ENCODE measurements around the gene KCNJ13. TPM values are rescaled to one million over a fixed set of nuclear protein-coding genes. Genes with fewer than 3 reads are reported as not detected.
A peak's percentile ranks its signal among the peaks of the same experiment; 100 is the strongest.

The KCNJ13 gene
- total and polyA plus RNA-seq, 5 experiments from 2014 or later, result 0.08 to 0.33 TPM; not detected in 3

DNA sequence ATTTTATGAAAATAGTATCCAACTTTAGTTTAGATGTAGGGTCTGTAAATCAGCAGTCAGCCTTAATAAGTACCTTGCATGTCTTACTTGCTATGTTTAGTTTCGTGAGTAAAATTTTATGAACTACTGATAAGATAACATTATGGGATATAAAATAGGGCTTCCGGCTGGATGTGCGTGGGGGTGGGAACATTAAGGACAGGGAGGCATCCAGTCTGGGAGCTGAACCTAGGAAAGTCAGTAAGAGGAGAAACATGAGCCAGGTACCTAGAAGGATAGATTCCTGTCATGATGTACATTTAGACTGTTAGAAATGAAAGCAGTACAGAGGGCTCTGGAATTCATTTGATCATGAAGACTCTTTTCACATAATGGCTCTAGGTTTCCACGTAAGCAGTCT lies 12.7 kb upstream of the KCNJ13 start:
- peaks cover 18 to 69% (median 29%) of the 10 kb centered on the region in 3 donors for H3K36me3 Mint-ChIP-seq
- no peak overlapping the region for H3K4me3 Mint-ChIP-seq
- DNase-seq (no peak), ATAC-seq (no peak)
- H3K27ac Mint-ChIP-seq, result peak overlapping the region in 4 of 10 donors; percentile 11 to 41 (median 20)
- H3K27me3 Mint-ChIP-seq, result no peaks in the 10 kb centered on the region
- no peaks in the 10 kb centered on the region for H3K9me3 Mint-ChIP-seq
- H3K4me1 Mint-ChIP-seq, result peaks cover 0 to 4% (median 1%) of the 10 kb centered on the region in 4 donors
- POLR2A ChIA-PET, result no interaction called here

GRCh38 chr2:232787806-232788205 lies 11.4 kb upstream of the KCNJ13 start:
- no peak overlapping the region for H3K4me3 Mint-ChIP-seq
- no peaks in the 10 kb centered on the region for H3K9me3 Mint-ChIP-seq
- peaks cover 18 to 78% (median 34%) of the 10 kb centered on the region in 3 donors for H3K36me3 Mint-ChIP-seq
- POLR2A ChIA-PET, result no interaction called here
- ATAC-seq, result no peak
- H3K27me3 Mint-ChIP-seq, result no peaks in the 10 kb centered on the region
- H3K4me1 Mint-ChIP-seq, result peaks cover 0 to 4% (median 1%) of the 10 kb centered on the region in 4 donors
- peak overlapping the region in 1 of 10 donors; percentile 49 for H3K27ac Mint-ChIP-seq
- no peak for DNase-seq

DNA sequence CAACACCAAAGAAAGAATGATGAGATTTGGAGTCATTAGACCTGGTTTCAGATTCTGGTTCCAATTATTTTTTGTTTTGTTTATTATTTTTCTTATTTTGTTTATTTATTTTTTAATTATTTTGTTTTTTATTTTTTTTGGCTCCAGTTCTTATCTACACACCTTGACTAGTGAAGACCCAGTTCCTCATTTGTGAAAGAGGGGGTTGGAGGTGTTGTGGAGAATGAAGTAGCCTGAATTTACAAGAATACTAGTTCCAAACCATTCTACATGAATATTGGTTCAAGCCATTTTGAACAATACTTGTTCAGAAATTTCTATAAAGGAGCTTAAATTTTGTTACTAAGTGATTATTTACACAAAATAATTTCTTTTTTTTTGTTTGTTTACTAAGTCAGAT lies 6.9 kb upstream of the KCNJ13 start:
- DNase-seq, result no peak
- Mint-ChIP-seq H3K36me3 (peaks cover 0 to 60% (median 13%) of the 10 kb centered on the region in 3 donors), H3K4me3 (no peak overlapping the region), H3K9me3 (no peaks in the 10 kb centered on the region), H3K27ac (no peak overlapping the region), H3K4me1 (peaks cover 0 to 5% (median 4%) of the 10 kb centered on the region in 4 donors), H3K27me3 (no peaks in the 10 kb centered on the region)
- no peak for ATAC-seq
- POLR2A ChIA-PET, result no interaction called here

DNA sequence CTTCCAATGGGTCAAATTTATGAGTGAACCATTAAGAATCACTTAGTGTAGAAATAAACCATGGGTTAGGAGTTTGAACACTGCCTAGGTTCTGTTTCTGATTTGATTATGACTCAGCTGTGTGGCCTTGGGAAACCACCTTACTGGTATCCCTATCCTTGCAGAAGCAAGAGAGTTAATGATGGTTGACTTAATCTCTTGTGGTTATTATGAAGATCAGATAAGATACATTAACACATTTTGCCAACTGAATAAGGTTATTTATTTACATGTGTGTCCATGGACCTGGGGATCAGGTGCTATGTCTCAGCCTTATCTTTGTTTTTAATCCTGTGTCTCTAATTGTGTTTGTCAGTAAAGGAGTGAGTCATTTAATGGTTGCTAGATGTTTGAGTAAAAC lies 5.4 kb upstream of the KCNJ13 start:
- POLR2A ChIA-PET, result no interaction called here
- DNase-seq (no peak), ATAC-seq (no peak)
- Mint-ChIP-seq H3K27me3 (no peaks in the 10 kb centered on the region), H3K4me1 (peaks cover 0 to 5% (median 2%) of the 10 kb centered on the region in 4 donors), H3K36me3 (peaks cover 0 to 53% (median 10%) of the 10 kb centered on the region in 3 donors), H3K9me3 (no peaks in the 10 kb centered on the region), H3K27ac (peak overlapping the region in 3 of 10 donors; percentile 15 to 85 (median 47)), H3K4me3 (no peak overlapping the region)

- POLR2A ChIA-PET, result no interaction called here
- ATAC-seq (no peak), DNase-seq (no peak)
- H3K27me3 Mint-ChIP-seq, result no peaks in the 10 kb centered on the region
- H3K4me1 Mint-ChIP-seq, result peaks cover 0 to 5% (median 2%) of the 10 kb centered on the region in 4 donors
- peak overlapping the region in 1 of 10 donors; percentile 17 for H3K27ac Mint-ChIP-seq
- H3K4me3 Mint-ChIP-seq, result no peak overlapping the region
- peaks cover 0 to 56% (median 10%) of the 10 kb centered on the region in 3 donors for H3K36me3 Mint-ChIP-seq
- H3K9me3 Mint-ChIP-seq, result no peaks in the 10 kb centered on the region
These were observed 3.6 kb upstream of the KCNJ13 start for GRCh38 chr2:232779934-232780333.

DNA sequence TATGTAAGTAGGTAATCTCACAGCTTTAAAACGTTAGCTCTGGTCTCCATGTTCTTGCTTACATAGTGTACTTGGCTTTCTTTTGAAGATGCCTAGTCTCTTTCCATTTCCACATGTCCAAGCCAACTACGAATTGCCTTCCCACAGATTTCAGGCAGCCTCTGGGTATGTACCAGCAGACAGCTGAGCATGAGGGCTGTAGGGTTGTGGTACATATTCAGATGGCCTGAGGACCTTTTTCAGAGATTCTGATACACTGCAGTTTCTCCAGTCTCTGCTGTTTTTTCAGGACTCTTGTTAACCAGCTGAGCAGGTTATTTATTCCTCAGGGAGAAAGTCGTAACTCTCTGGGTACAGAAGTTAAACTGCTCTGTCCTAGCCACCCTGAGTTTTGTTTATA lies 3.1 kb upstream of the KCNJ13 start:
- Mint-ChIP-seq H3K9me3 (no peaks in the 10 kb centered on the region), H3K27me3 (no peaks in the 10 kb centered on the region), H3K27ac (no peak overlapping the region), H3K36me3 (peaks cover 0 to 55% (median 10%) of the 10 kb centered on the region in 3 donors), H3K4me1 (peaks cover 0 to 5% (median under 1%) of the 10 kb centered on the region in 4 donors), H3K4me3 (no peak overlapping the region)
- POLR2A ChIA-PET, result no interaction called here
- ATAC-seq, result no peak
- DNase-seq, result no peak

- no peak overlapping the region for H3K27ac Mint-ChIP-seq
- H3K36me3 Mint-ChIP-seq, result peaks cover 0 to 51% (median 3%) of the 10 kb centered on the region in 3 donors
- ATAC-seq (no peak), DNase-seq (no peak)
- POLR2A ChIA-PET, result no interaction called here
- H3K9me3 Mint-ChIP-seq, result no peaks in the 10 kb centered on the region
- H3K4me3 Mint-ChIP-seq, result no peak overlapping the region
- H3K4me1 Mint-ChIP-seq, result peaks cover 0 to 15% (median 8%) of the 10 kb centered on the region in 4 donors
- no peaks in the 10 kb centered on the region for H3K27me3 Mint-ChIP-seq
These were observed 911 bp upstream of the KCNJ13 start for GRCh38 chr2:232777276-232777675.

DNA sequence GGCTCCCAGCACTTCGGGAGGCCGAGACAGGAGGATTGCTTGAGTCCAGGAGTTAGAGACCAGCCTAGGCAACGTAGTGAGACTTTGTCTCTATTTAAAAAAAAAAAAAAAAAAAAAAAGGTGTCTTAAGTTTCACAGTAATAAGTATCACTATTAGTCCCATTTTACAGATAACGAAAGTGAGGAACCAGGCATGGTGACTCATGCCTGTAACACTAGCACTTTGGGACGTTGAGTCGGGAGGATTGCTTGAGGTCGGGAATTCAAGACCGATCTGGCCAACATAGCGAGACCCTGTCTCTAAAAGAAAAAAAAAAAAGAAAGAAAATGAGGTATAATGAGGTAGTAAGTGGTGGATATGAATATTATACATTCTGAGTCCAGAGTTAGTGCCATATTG lies 2.5 kb downstream of the KCNJ13 start:
- no peaks in the 10 kb centered on the region for H3K9me3 Mint-ChIP-seq
- no peaks in the 10 kb centered on the region for H3K27me3 Mint-ChIP-seq
- DNase-seq (no peak), ATAC-seq (no peak)
- H3K4me3 Mint-ChIP-seq, result no peak overlapping the region
- H3K27ac Mint-ChIP-seq, result peak overlapping the region in 2 of 10 donors; percentile 6 to 71
- peaks cover 0 to 64% (median 8%) of the 10 kb centered on the region in 3 donors for H3K36me3 Mint-ChIP-seq
- peaks cover 6 to 25% (median 23%) of the 10 kb centered on the region in 4 donors for H3K4me1 Mint-ChIP-seq
- POLR2A ChIA-PET, result no interaction called here

- H3K4me1 Mint-ChIP-seq, result peaks cover 6 to 25% (median 24%) of the 10 kb centered on the region in 4 donors
- DNase-seq (peak in 2 of 10 donors; percentile 2 to 10), ATAC-seq (peak in 1 of 2 donors; percentile 63)
- peak overlapping the region in 8 of 10 donors; percentile 6 to 81 (median 62) for H3K27ac Mint-ChIP-seq
- POLR2A ChIA-PET, result no interaction called here
- H3K4me3 Mint-ChIP-seq, result no peak overlapping the region
- no peaks in the 10 kb centered on the region for H3K27me3 Mint-ChIP-seq
- H3K9me3 Mint-ChIP-seq, result no peaks in the 10 kb centered on the region
- peaks cover 0 to 69% (median 5%) of the 10 kb centered on the region in 3 donors for H3K36me3 Mint-ChIP-seq
These were observed 3.8 kb downstream of the KCNJ13 start for GRCh38 chr2:232772531-232772930.

GRCh38 chr2:232771870-232772269 lies 4.5 kb downstream of the KCNJ13 start:
- Mint-ChIP-seq H3K36me3 (peaks cover 0 to 68% (median 8%) of the 10 kb centered on the region in 3 donors), H3K4me1 (peaks cover 6 to 25% (median 24%) of the 10 kb centered on the region in 4 donors), H3K27me3 (no peaks in the 10 kb centered on the region), H3K4me3 (peak overlapping the region in 1 of 10 donors; percentile 27), H3K27ac (peak overlapping the region in 8 of 10 donors; percentile 15 to 73 (median 50)), H3K9me3 (no peaks in the 10 kb centered on the region)
- DNase-seq (no peak), ATAC-seq (no peak)
- POLR2A ChIA-PET, result no interaction called here

DNA sequence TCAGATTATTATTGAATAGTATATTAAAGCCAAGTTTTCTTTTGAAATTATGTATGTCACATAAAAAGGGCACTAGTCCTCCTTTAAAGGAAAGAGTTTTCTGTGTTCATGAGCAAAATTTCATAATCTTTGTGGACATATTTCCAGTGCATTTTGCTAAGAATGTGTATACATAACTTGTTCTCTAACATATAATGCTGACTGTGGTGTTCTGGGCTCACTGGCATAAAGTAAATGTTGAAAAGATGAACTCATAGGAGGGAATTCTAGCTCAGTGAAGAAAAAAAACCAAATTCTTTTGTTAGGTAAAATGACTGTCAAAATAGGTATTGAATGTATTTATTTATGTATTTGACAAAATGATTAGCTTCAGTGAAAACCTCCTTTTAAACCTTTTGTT lies 6.2 kb downstream of the KCNJ13 start:
- DNase-seq (no peak), ATAC-seq (no peak)
- POLR2A ChIA-PET, result no interaction called here
- Mint-ChIP-seq H3K9me3 (no peaks in the 10 kb centered on the region), H3K4me1 (peaks cover 9 to 25% (median 24%) of the 10 kb centered on the region in 4 donors), H3K27ac (peak overlapping the region in 1 of 10 donors; percentile 36), H3K4me3 (no peak overlapping the region), H3K27me3 (no peaks in the 10 kb centered on the region), H3K36me3 (peaks cover 0 to 73% (median 13%) of the 10 kb centered on the region in 3 donors)

GRCh38 chr2:232767866-232768265 lies 8.5 kb downstream of the KCNJ13 start:
- Mint-ChIP-seq H3K27ac (no peak overlapping the region), H3K4me3 (no peak overlapping the region), H3K36me3 (peaks cover 0 to 80% (median 19%) of the 10 kb centered on the region in 3 donors), H3K4me1 (peaks cover 9 to 25% (median 21%) of the 10 kb centered on the region in 4 donors), H3K9me3 (no peaks in the 10 kb centered on the region), H3K27me3 (no peaks in the 10 kb centered on the region)
- POLR2A ChIA-PET, result no interaction called here
- ATAC-seq (no peak), DNase-seq (no peak)

GRCh38 chr2:232761301-232761907 lies 15.0 kb downstream of the KCNJ13 start:
- peaks cover 2 to 15% (median 10%) of the 10 kb centered on the region in 4 donors for H3K4me1 Mint-ChIP-seq

More at GRCh38 chr2:232761301-232761907, 15.0 kb downstream of the KCNJ13 start:
- no peaks in the 10 kb centered on the region for H3K9me3 Mint-ChIP-seq
- DNase-seq (peak in 9 of 10 donors; percentile 4 to 64 (median 32)), ATAC-seq (peak; percentile 62 to 67)
- H3K27ac Mint-ChIP-seq, result no peak overlapping the region
- H3K4me3 Mint-ChIP-seq, result no peak overlapping the region
- H3K36me3 Mint-ChIP-seq, result peaks cover 6 to 75% (median 15%) of the 10 kb centered on the region in 3 donors
- POLR2A ChIA-PET, result interaction anchor here (0.7 kb wide), 1 partner anchor 348 kb away, joined by 4 read pairs; no protein-coding TSS in a partner anchor
- no peaks in the 10 kb centered on the region for H3K27me3 Mint-ChIP-seq
